ENCODE measurements around the gene RTP5.
"Not testable (repeated sequence)": the region's sequence is repeated elsewhere in the genome, so short reads cannot be mapped to it uniquely, and the experiment has no call there.

RTP5 gene

GRCh38 chr2:241869087-241869961 is at the start of gene RTP5:
TSS of gene RTP5 (plus strand) at chr2:241869729. CDS start at chr2:241869757, 28 bp downstream.
- no peak for DNase-seq (ENCODE audit: low read depth in 1 of 2, low spot score in 1 of 2)

GRCh38 chr2:241819947-241820624 is 49.4 kb upstream of the RTP5 start:
- DNase-seq (ENCODE audit: low read depth in 1 of 2, low spot score in 1 of 2): not testable (repeated sequence)

GRCh38 chr2:241820625-241821384 is 48.7 kb upstream of the RTP5 start:
- no peak for DNase-seq (ENCODE audit: low read depth in 1 of 2, low spot score in 1 of 2)

- DNase-seq (ENCODE audit: low read depth in 1 of 2, low spot score in 1 of 2): no peak
These were observed 47.9 kb upstream of the RTP5 start for GRCh38 chr2:241821460-241822263.

GRCh38 chr2:241822264-241822623 is 47.3 kb upstream of the RTP5 start:
- no peak for DNase-seq (ENCODE audit: low read depth in 1 of 2, low spot score in 1 of 2)

GRCh38 chr2:241823531-241824437 is 45.7 kb upstream of the RTP5 start:
- not testable (repeated sequence) for DNase-seq (ENCODE audit: low read depth in 1 of 2, low spot score in 1 of 2)

GRCh38 chr2:241827394-241827793 is 42.1 kb upstream of the RTP5 start:
- no peak for DNase-seq (ENCODE audit: low read depth in 1 of 2, low spot score in 1 of 2)

GRCh38 chr2:241833101-241833663 is 36.3 kb upstream of the RTP5 start:
- DNase-seq (ENCODE audit: low read depth in 1 of 2, low spot score in 1 of 2): no peak

GRCh38 chr2:241833756-241834526 is 35.6 kb upstream of the RTP5 start:
- DNase-seq (ENCODE audit: low read depth in 1 of 2, low spot score in 1 of 2): not testable (repeated sequence)

GRCh38 chr2:241834527-241835210 is 34.9 kb upstream of the RTP5 start:
- no peak for DNase-seq (ENCODE audit: low read depth in 1 of 2, low spot score in 1 of 2)

- DNase-seq (ENCODE audit: low read depth in 1 of 2, low spot score in 1 of 2): no peak
These were observed 33.9 kb upstream of the RTP5 start for GRCh38 chr2:241835611-241836010.

GRCh38 chr2:241836292-241836691 is 33.2 kb upstream of the RTP5 start:
- no peak for DNase-seq (ENCODE audit: low read depth in 1 of 2, low spot score in 1 of 2)

- DNase-seq (ENCODE audit: low read depth in 1 of 2, low spot score in 1 of 2): no peak
These were observed 32.1 kb upstream of the RTP5 start for GRCh38 chr2:241837197-241837965.

- no peak for DNase-seq (ENCODE audit: low read depth in 1 of 2, low spot score in 1 of 2)
These were observed 28.1 kb upstream of the RTP5 start for GRCh38 chr2:241841181-241842066.

GRCh38 chr2:241842067-241842415 is 27.5 kb upstream of the RTP5 start:
- no peak for DNase-seq (ENCODE audit: low read depth in 1 of 2, low spot score in 1 of 2)

GRCh38 chr2:241842620-241843211 is 26.8 kb upstream of the RTP5 start:
- DNase-seq (ENCODE audit: low read depth in 1 of 2, low spot score in 1 of 2): peak in 1 of 2 donors; percentile 27
